Suprapubic skin (tissue), 4 donors: ENCODE data around the gene ASPHD2. TPM values are rescaled to one million over a fixed set of nuclear protein-coding genes. Genes with fewer than 3 reads are reported as not detected.

Source experiments
- DNase-seq, 2 donors: peaks; one replicate each; pipeline ENCODE4 v3.0.0-alpha.2; 2019; ENCODE audit warnings: low spot score in 2 of 2
- H3K27ac ChIP-seq: fragments of 200-600 bp; sonication (generic); one replicate; pipeline ENCODE4 v1.5.1; 2019
- H3K27me3 ChIP-seq: fragments of 200-600 bp; sonication (generic); one replicate; pipeline ENCODE4 v1.5.1; 2019
- H3K36me3 ChIP-seq: fragments of 200-600 bp; sonication (generic); one replicate; pipeline ENCODE4 v1.5.1; 2019
- H3K4me1 ChIP-seq: fragments of 200-600 bp; sonication (generic); one replicate; pipeline ENCODE4 v1.5.1; 2019
- H3K4me3 ChIP-seq: fragments of 200-600 bp; sonication (generic); one replicate; pipeline ENCODE4 v1.5.1; 2019; ENCODE audit warnings: mild to moderate bottlenecking
- H3K9me3 ChIP-seq: fragments of 200-600 bp; sonication (generic); one replicate; pipeline ENCODE4 v1.5.1; 2019
- CTCF ChIP-seq, 2 donors: fragments of 200-600 bp in 1 of 2; fragments of 450-650 bp in 1 of 2; sonication (generic) in 1 of 2; IDR thresholded peaks; one replicate each; pipeline ENCODE4 v1.5.1; 2016 to 2019; ENCODE audit warnings: antibody characterized with exemption in 2 of 2, mild to moderate bottlenecking in 1 of 2, moderate library complexity in 1 of 2
- EP300 ChIP-seq: sonication (generic); formaldehyde crosslinking; IDR thresholded peaks from one replicate; pipeline ENCODE4 v1.6.1; 2017; ENCODE audit warnings: antibody characterized with exemption
- POLR2A ChIP-seq, 2 donors: fragments of 450-650 bp; IDR thresholded peaks; one replicate each; pipeline ENCODE4 v1.6.1; 2017; ENCODE audit warnings: antibody characterized with exemption in 2 of 2, mild to moderate bottlenecking in 2 of 2, moderate library complexity in 2 of 2
- POLR2AphosphoS5 ChIP-seq, 3 donors: sonication (generic); formaldehyde crosslinking; IDR thresholded peaks; one replicate each; pipeline ENCODE4 v1.6.1; 2017; ENCODE audit warnings: antibody characterized with exemption in 3 of 3
- WGBS: methylation state at CpG from one replicate; pipeline ENCODE4 v1.1.5; 2018; 5-methylcytosine and 5-hydroxymethylcytosine counted together
- total RNA-seq, 4 donors: library from RNA; depleted of rRNA; stranded (reverse); fragments of >200 nt; gene quantifications; one replicate each; pipeline ENCODE4 v1.1.0, GENCODE V29; 2016

Gene ASPHD2
- total RNA-seq: 10 to 100 TPM in 2 of 4 donors, 1 to 10 TPM in 2; 2.7 to 28.0 (median 11.8) TPM

DNA sequence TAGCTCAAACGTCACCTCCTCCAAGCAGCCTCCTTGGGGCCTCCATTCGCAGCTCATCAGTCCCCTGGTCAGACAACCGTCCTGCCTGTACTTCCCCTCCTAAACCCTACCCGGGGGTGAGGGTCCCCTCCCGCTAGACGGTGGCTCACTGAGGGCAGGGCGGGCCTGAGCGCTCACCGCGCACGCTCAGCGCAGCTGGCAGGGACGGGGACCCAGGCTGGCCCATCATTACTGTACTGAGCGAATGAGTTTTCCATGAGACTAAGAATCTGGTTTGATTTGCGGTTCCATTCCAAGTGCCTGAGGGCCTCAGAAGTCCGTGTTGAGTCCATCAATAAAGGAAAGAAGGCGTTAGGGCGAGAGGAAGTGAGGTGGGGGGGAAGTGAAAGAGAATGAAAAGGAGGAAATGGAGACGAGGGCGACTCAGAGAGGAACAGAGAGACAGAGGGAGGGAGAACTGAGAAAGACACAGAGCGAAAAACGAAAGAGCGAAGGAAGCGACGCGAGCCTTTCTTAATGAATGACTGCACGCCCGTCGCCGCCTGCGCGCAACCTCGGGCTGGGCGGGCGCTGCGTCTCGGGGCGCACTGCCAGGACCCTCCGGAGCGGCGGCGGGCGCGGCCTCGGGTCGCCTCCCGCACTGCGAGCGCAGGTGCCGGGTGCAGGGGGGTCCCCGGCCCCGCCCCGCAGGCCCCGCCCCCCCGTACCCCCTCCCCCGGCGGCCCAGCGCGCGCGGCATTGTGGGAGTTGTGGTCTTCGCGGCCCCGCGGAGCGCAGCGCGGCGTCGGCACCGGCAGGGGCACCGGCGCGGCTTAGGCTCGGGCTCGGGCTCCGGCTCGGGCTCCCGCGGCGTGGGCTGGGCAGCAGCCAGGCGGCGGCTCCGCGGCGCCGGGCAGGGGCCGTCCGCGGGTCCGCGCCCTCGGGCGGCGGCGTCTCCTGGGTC lies at the start of gene ASPHD2:
Gene ASPHD2, plus strand, starts transcription at position 746 of the 943 bp plus-strand sequence. CDS start 4,356 bp downstream, outside the sequence.
- Histone ChIP-seq H3K27ac (peak within 1 kb of the TSS; percentile 77), H3K9me3 (no peaks in the 10 kb centered on the region), H3K4me1 (peaks cover 15% of the 10 kb centered on the region), H3K27me3 (no peaks in the 10 kb centered on the region), H3K36me3 (no peaks in the 10 kb centered on the region), H3K4me3 (peak within 1 kb of the TSS; percentile 55)
- WGBS: under 1% methylated on average over 37 of the region's 96 CpGs
- TF ChIP-seq POLR2A (IDR thresholded peaks at IDR 0.05) (no peak), EP300 (no peak), CTCF (IDR thresholded peaks at IDR 0.05) (no peak), POLR2AphosphoS5 (IDR thresholded peaks at IDR 0.05) (no peak)
- DNase-seq: peak in 1 of 2 donors; percentile 69

DNA sequence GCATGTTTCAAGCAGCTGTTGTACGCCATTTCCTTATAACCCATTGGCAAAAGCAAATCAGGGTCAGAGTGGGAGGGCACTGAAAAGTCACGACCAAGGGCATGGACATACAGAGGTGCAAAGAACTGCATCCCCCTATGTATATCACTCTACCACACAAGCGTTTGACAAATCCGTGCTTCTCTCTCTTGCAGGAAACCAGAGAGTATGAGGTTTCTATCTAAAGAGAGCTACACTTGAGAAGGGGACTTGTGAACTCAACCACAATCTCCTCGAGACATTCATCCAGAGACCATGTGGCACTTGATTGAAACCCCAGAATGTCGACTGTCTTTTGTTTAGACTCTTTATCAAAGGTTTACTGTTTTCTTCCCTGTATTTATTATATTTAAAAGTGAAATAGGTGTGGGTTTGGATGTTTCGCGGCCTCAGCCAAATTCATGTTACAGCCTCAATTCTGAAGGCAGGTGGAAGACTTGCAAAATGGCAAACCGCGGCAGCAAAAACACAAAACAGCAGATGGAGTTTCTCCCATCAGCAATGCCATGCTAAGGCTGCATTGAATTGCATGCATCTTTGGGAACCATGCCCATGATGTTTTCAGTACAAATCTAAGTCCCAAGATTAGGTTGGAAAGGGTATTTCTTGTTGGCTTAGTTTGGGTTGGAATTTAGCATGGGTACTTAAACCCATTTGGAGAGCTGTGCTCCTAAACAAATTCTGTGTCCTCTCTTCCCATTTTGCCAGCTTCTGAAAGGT lies 48.8 kb upstream of the ASPHD2 start:
- peaks cover 50% of the 10 kb centered on the region for H3K27me3 ChIP-seq
- no peak overlapping the region for H3K27ac ChIP-seq
- no peak for TF ChIP-seq POLR2A (IDR thresholded peaks at IDR 0.05)
- no peak for TF ChIP-seq POLR2AphosphoS5 (IDR thresholded peaks at IDR 0.05)
- no peak for TF ChIP-seq EP300
- TF ChIP-seq CTCF (IDR thresholded peaks at IDR 0.05): no peak
- DNase-seq: no peak
- WGBS: 79% methylated on average over 10 of the region's 10 CpGs
- no peak overlapping the region for H3K4me3 ChIP-seq
- no peaks in the 10 kb centered on the region for H3K36me3 ChIP-seq
- no peaks in the 10 kb centered on the region for H3K4me1 ChIP-seq
- no peaks in the 10 kb centered on the region for H3K9me3 ChIP-seq

- H3K4me3 ChIP-seq: no peak overlapping the region
- DNase-seq: no peak
- no peaks in the 10 kb centered on the region for H3K36me3 ChIP-seq
- no peaks in the 10 kb centered on the region for H3K9me3 ChIP-seq
- no peak overlapping the region for H3K27ac ChIP-seq
- WGBS: 76% methylated on average over 3 of the region's 3 CpGs
- H3K4me1 ChIP-seq: no peaks in the 10 kb centered on the region
- TF ChIP-seq POLR2A (IDR thresholded peaks at IDR 0.05) (no peak), POLR2AphosphoS5 (IDR thresholded peaks at IDR 0.05) (no peak), CTCF (IDR thresholded peaks at IDR 0.05) (no peak), EP300 (no peak)
- H3K27me3 ChIP-seq: peaks cover 40% of the 10 kb centered on the region
Observed at GRCh38 chr22:26382782-26383181, 46.3 kb upstream of the ASPHD2 start.

DNA sequence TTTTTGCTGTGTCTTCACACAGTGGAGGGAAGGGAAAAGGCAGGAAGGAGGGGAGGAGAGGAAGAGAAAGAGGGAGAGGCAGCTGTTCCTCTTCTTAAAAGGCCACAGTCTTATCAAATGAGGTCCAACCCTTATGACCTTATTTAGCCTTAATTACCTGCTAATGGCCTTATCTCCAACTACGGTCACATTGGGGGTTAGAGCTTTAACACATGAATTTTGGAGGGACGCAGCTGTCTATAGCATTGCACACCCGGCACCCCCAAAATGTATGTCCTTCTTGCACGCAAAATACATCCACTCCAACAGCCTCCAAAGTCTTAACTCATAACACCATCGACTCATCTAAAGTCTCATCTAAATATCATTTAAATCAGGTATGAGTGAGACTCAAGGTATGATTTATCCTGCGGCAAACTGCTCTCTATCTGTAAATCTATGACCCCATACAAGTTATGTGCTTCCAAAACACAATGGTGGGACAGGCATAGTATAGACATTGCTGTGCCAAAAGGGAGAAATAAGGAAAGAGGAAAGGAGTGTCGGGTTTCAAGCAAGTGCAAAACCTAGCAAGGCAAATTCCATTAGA lies 45.0 kb upstream of the ASPHD2 start:
- WGBS: 63% methylated on average over 7 of the region's 7 CpGs
- no peak for DNase-seq
- Histone ChIP-seq H3K4me3 (no peak overlapping the region), H3K27me3 (peaks cover 35% of the 10 kb centered on the region), H3K36me3 (no peaks in the 10 kb centered on the region), H3K27ac (no peak overlapping the region), H3K9me3 (no peaks in the 10 kb centered on the region), H3K4me1 (no peaks in the 10 kb centered on the region)
- no peak for TF ChIP-seq POLR2AphosphoS5 (IDR thresholded peaks at IDR 0.05)
- TF ChIP-seq EP300: no peak
- TF ChIP-seq CTCF (IDR thresholded peaks at IDR 0.05): no peak
- no peak for TF ChIP-seq POLR2A (IDR thresholded peaks at IDR 0.05)
